Keratinocyte (primary cell): ENCODE measurements around the gene NUFIP2.

Experiments
- CTCF ChIP-seq, 3 experiments: IDR thresholded peaks in 1 of 3; conservative IDR thresholded peaks in 1 of 3; optimal IDR thresholded peaks in 1 of 3; 2 replicates in 2 of 3; 3 replicates in 1 of 3; pipeline versions ENCODE3 to v1.5.1; 2011; ENCODE audit warnings: low read length in 3 of 3, mild to moderate bottlenecking in 3 of 3, moderate library complexity in 2 of 3, control low read depth in 1 of 3, inconsistent platforms in 1 of 3; ENCODE audit not compliant: insufficient read depth in 2 of 3; ENCODE audit errors: extremely low read depth in 1 of 3
- EZH2 ChIP-seq: IDR thresholded peaks from one replicate; pipeline ENCODE4 v1.6.1; 2012; ENCODE audit warnings: inconsistent platforms, mild to moderate bottlenecking, low read length, moderate library complexity

GRCh38 chr17:29243792-29244191, 50.2 kb downstream of the NUFIP2 start:
- TF ChIP-seq CTCF (optimal IDR thresholded peaks at IDR 0.05 in 1 of 3, IDR thresholded peaks at IDR 0.05 in 1 of 3, conservative IDR thresholded peaks at IDR 0.05 in 1 of 3; ENCODE audit: extremely low read depth in 1 of 3, insufficient read depth in 2 of 3, low read length in 3 of 3) (peak; percentile 54 to 67 (median 66)), EZH2 (no peak)
